Measurements from ENCODE around the gene SLC8A3. TPM values are rescaled to one million over a fixed set of nuclear protein-coding genes. Genes with fewer than 3 reads are reported as not detected.

Gene SLC8A3
- total and polyA plus RNA-seq, 4 donors: 0.08 to 3.7 (median 0.85) TPM

- Histone ChIP-seq H3K4me1 (ENCODE audit: control insufficient read depth in 5 of 5, insufficient read depth in 5 of 5, low read length in 5 of 5) (no peaks in the 10 kb centered on the region), H3K9me3 (ENCODE audit: control insufficient read depth in 4 of 4, insufficient read depth in 3 of 4, low read length in 3 of 4) (peaks cover 0 to 2% (median 0%) of the 10 kb centered on the region in 4 donors), H3K27ac (ENCODE audit: low read depth in 1 of 2, low read length in 1 of 2) (no peak overlapping the region), H3K4me3 (no peak overlapping the region), H3K27me3 (ENCODE audit: control insufficient read depth in 3 of 3, insufficient read depth in 3 of 3, low read length in 2 of 3) (peaks cover 0 to 9% (median 0%) of the 10 kb centered on the region in 3 donors), H3K9ac (ENCODE audit: insufficient read depth in 1 of 2, low read length in 2 of 2) (no peak overlapping the region), H3K36me3 (ENCODE audit: control insufficient read depth in 4 of 4, insufficient read depth in 4 of 4, low read length in 4 of 4) (no peaks in the 10 kb centered on the region)
- DNase-seq: no peak
- no peak for ATAC-seq (ENCODE audit: insufficient read depth, low FRiP score)
- TF ChIP-seq CTCF (IDR thresholded peaks at IDR 0.05; ENCODE audit: control extremely low read depth, extremely low read depth): no peak
- 65 to 74% methylated on average over 3 of the region's 3 CpGs for WGBS, 2 donors
Measured at GRCh38 chr14:70156592-70156991, 32.2 kb downstream of the SLC8A3 start.

- Histone ChIP-seq H3K9ac (ENCODE audit: insufficient read depth in 1 of 2, low read length in 2 of 2) (no peak overlapping the region), H3K36me3 (ENCODE audit: control insufficient read depth in 4 of 4, insufficient read depth in 4 of 4, low read length in 4 of 4) (no peaks in the 10 kb centered on the region), H3K27ac (ENCODE audit: low read depth in 1 of 2, low read length in 1 of 2) (no peak overlapping the region), H3K27me3 (ENCODE audit: control insufficient read depth in 3 of 3, insufficient read depth in 3 of 3, low read length in 2 of 3) (peaks cover 0 to 9% (median 0%) of the 10 kb centered on the region in 3 donors), H3K9me3 (ENCODE audit: control insufficient read depth in 4 of 4, insufficient read depth in 3 of 4, low read length in 3 of 4) (peaks cover 0 to 2% (median 0%) of the 10 kb centered on the region in 4 donors), H3K4me3 (no peak overlapping the region), H3K4me1 (ENCODE audit: control insufficient read depth in 5 of 5, insufficient read depth in 5 of 5, low read length in 5 of 5) (no peaks in the 10 kb centered on the region)
- TF ChIP-seq CTCF (IDR thresholded peaks at IDR 0.05; ENCODE audit: control extremely low read depth, extremely low read depth): no peak
- no peak for ATAC-seq (ENCODE audit: insufficient read depth, low FRiP score)
- 84 to 91% methylated on average over 4 of the region's 4 CpGs for WGBS, 2 donors
- no peak for DNase-seq
Measured at GRCh38 chr14:70152704-70153103, 36.0 kb downstream of the SLC8A3 start.

GRCh38 chr14:70152081-70152480 is 36.7 kb downstream of the SLC8A3 start:
- no peak for TF ChIP-seq CTCF (IDR thresholded peaks at IDR 0.05; ENCODE audit: control extremely low read depth, extremely low read depth)
- DNase-seq: no peak
- no peaks in the 10 kb centered on the region for H3K4me1 ChIP-seq (ENCODE audit: control insufficient read depth in 5 of 5, insufficient read depth in 5 of 5, low read length in 5 of 5)
- H3K4me3 ChIP-seq: no peak overlapping the region
- H3K27me3 ChIP-seq (ENCODE audit: control insufficient read depth in 3 of 3, insufficient read depth in 3 of 3, low read length in 2 of 3): peaks cover 0 to 7% (median 0%) of the 10 kb centered on the region in 3 donors
- no peak overlapping the region for H3K9ac ChIP-seq (ENCODE audit: insufficient read depth in 1 of 2, low read length in 2 of 2)
- H3K36me3 ChIP-seq (ENCODE audit: control insufficient read depth in 4 of 4, insufficient read depth in 4 of 4, low read length in 4 of 4): no peaks in the 10 kb centered on the region
- peaks cover 0 to 2% (median 0%) of the 10 kb centered on the region in 4 donors for H3K9me3 ChIP-seq (ENCODE audit: control insufficient read depth in 4 of 4, insufficient read depth in 3 of 4, low read length in 3 of 4)
- H3K27ac ChIP-seq (ENCODE audit: low read depth in 1 of 2, low read length in 1 of 2): no peak overlapping the region
- WGBS, 2 donors: 89 to 92% methylated on average over 3 of the region's 3 CpGs
- ATAC-seq (ENCODE audit: insufficient read depth, low FRiP score): no peak

GRCh38 chr14:70149596-70150165 is 39.1 kb downstream of the SLC8A3 start:
- no peak for TF ChIP-seq CTCF (IDR thresholded peaks at IDR 0.05; ENCODE audit: control extremely low read depth, extremely low read depth)
- DNase-seq: no peak
- no peaks in the 10 kb centered on the region for H3K4me1 ChIP-seq (ENCODE audit: control insufficient read depth in 5 of 5, insufficient read depth in 5 of 5, low read length in 5 of 5)
- no peak overlapping the region for H3K9ac ChIP-seq (ENCODE audit: insufficient read depth in 1 of 2, low read length in 2 of 2)
- H3K36me3 ChIP-seq (ENCODE audit: control insufficient read depth in 4 of 4, insufficient read depth in 4 of 4, low read length in 4 of 4): no peaks in the 10 kb centered on the region
- H3K9me3 ChIP-seq (ENCODE audit: control insufficient read depth in 4 of 4, insufficient read depth in 3 of 4, low read length in 3 of 4): peaks cover 0 to 2% (median 0%) of the 10 kb centered on the region in 4 donors
- H3K4me3 ChIP-seq: no peak overlapping the region
- WGBS, 2 donors: 72 to 75% methylated on average over 4 of the region's 4 CpGs
- no peak for ATAC-seq (ENCODE audit: insufficient read depth, low FRiP score)
- H3K27me3 ChIP-seq (ENCODE audit: control insufficient read depth in 3 of 3, insufficient read depth in 3 of 3, low read length in 2 of 3): peaks cover 0 to 4% (median 0%) of the 10 kb centered on the region in 3 donors
- H3K27ac ChIP-seq (ENCODE audit: low read depth in 1 of 2, low read length in 1 of 2): no peak overlapping the region

All from lung (tissue), 12 donors.